GM19193 (cell line): ENCODE data around the gene DNAJA3.

ENCODE experiments used
- POLR2A ChIP-seq: IDR thresholded peaks from 4 replicates; pipeline ENCODE4 v1.6.1; 2011; ENCODE audit not compliant: insufficient read depth, insufficient read length; ENCODE audit errors: extremely low read depth

The DNAJA3 gene

GRCh38 chr16:4383591-4384444, 41.9 kb upstream of the DNAJA3 start:
- no peak for TF ChIP-seq POLR2A

- TF ChIP-seq POLR2A: no peak
Observed at GRCh38 chr16:4384509-4384942, 41.1 kb upstream of the DNAJA3 start.

DNA sequence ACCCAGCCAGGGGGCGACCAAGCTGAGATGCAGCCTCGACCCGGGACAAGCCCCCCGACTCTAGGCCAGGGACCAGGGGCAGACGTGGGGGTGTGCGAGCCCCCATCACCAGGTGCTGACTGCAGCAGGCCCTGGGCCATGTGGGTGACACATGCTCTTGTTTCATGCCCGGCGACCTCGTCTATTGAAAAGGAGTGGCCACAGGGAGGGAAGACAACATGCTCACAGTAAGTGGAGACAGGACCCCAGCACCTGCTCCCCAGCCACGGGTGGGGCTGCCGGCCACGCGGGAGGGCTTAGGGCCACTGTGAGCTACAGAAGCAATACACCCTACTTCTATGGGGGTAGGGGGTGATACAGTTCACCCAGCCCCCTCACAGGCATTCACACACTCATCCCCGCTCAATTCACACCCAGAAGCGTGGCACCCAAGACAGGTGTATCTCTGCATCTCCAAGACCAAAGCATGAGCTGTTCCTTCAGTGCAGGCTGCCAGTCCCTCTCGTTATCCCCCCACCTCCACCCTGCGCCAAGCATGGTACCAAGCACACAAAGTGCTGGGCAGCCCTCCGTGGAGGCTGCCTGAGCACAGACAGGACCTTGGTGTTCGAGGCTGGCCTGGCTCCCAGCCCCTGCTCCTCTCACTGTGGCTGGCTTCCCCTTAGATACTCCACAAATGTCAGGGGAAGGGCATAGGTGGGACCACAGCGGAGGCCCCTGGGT, 40.4 kb upstream of the DNAJA3 start:
- TF ChIP-seq POLR2A: no peak

- no peak for TF ChIP-seq POLR2A
Observed at GRCh38 chr16:4385789-4386450, 39.7 kb upstream of the DNAJA3 start.

GRCh38 chr16:4386451-4386805, 39.2 kb upstream of the DNAJA3 start:
- TF ChIP-seq POLR2A: no peak

- TF ChIP-seq POLR2A: no peak
Observed at GRCh38 chr16:4386951-4387565, 38.6 kb upstream of the DNAJA3 start.

- no peak for TF ChIP-seq POLR2A
Observed at GRCh38 chr16:4387781-4388180, 37.9 kb upstream of the DNAJA3 start.

DNA sequence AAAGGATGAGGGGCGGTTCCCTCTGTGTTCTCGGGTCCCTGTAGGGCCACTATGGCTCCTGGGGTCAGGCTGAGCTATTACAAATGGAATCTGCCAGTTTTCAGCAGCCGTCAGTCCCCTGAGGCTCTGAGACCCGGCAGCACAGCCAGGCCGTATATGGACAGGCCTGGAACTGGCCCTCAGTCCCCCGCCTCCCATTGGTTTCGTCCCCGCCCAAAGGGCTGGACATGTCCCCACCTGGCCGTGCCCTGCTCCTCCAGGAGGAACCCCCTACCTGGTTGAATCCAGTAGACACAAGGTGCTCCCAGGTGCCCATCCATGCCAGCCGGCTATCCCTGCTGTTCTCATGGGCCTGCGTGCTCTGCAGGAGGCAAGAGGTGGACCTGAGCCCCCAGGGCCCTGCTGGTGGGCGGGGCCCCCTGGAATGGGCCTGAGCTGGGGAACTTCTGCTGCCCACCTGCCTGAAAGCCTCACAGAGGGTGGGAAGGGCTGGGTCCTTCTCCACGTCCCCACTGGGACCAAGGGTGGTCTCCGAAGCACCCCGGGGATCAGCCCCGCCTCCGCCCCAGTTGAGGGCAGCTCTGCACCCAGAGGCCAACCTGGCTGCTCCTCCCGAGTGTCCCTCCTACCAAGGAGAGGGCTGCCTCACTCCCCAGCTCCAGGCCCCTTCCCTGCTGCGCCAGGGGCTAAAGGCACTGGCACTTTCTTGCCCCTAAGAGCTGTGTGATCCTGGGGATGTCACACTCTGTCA, 37.2 kb upstream of the DNAJA3 start:
- no peak for TF ChIP-seq POLR2A

DNA sequence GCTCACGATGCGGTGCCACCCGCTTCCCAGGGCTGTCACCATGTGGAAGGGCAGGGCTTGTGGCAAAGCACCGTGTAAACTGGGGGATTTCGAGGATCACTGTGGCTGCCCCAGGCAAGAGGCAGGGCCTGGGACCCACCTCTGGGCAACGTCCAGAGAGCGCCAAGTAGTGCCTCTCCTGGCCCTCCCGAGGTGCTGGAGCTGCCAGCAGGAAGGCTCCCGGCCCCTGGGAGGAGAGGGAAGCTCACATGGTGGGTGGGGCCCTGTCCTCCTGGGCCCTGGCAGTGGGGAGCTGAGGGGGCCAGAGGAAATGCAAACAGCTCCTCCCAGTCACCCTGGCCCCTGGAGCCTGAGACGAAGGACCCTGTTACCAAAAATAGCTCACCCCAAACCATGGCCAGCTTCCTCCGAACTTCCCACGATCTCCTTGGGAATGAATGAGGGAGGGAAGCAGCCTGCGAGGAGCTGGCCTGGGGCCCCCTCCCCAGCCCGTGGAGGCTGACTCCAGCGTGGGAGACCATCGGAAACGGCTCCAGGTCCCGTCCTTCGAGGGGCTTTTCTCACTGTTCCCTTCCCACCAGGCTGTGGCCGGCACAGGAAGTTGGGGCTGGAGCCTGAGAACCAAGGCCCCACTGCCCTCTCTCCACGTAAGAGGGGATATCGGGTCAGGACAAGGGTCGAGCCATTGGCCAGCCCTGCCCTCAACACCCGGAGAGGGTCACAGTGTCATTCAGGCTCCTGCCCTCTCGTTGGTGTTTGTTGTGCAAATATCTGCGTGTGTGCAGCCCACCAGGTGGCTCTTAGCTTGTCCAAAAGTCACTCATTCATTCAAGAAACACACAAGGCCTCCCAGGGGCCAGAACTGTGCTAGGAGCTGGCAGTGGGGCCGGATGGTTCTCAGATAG, 36.4 kb upstream of the DNAJA3 start:
- TF ChIP-seq POLR2A: no peak

- TF ChIP-seq POLR2A: no peak
Observed at GRCh38 chr16:4390266-4391260, 35.1 kb upstream of the DNAJA3 start.

GRCh38 chr16:4391631-4392381, 33.9 kb upstream of the DNAJA3 start:
- TF ChIP-seq POLR2A: no peak
